RKO (cell line): ENCODE measurements around the gene DSG2.
A peak's percentile ranks its signal among the peaks of the same experiment; 100 is the strongest.
"Not testable (repeated sequence)": the region's sequence is repeated elsewhere in the genome, so short reads cannot be mapped to it uniquely, and the experiment has no call there.

Source experiments
- DNase-seq: peaks from one replicate; pipeline ENCODE4 v3.0.0-alpha.2; 2016; ENCODE audit warnings: low spot score

Gene DSG2

DNA sequence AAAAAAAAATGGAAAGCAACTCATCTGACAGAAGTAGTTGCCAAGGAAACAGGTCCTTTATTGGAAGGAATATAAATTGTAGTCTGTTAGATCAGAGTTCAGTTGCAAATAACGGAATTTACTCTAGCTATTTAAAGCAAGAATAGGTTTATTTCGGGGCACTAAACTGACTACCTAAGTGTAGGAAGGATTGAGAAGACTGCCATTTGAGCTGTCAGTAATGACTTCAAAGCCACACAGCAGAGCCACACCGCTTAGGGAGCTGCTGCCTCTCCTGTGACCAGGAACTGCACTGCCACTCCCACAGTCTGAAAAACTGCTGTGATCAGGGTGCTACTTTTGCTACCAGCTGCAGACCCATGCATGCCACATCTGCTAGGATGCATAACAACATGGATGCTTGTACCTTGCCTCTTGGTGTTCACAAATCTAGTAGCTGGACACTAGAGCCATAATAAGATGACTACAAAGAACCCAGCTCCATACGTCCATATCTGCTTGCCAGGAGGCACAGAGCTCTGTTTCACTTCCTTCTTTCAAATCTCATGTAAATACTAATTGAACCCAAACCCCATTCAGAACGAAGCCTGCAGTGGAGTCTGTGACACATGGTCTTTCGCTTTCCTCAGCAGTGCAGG is 2.2 kb downstream of the DSG2 start:
- no peak for DNase-seq

DNA sequence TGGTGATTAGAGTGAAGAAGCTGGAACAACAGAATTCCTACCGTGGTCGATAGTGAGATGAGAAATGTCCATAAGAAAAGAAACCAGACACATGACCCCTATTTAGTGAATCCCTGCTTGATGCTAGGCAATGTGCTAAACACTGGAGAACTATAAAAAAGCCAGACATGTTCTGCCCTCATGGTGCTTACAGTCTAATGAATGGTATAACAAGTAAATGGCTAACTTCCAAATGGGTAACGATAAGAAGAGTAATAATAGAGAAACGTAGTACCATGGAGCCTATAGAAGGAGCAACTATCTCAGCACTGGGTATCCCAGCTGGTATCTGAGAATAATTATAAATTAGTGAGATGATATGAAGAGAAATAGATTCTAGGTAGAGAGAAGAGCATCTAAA is 5.0 kb downstream of the DSG2 start:
- DNase-seq, result no peak

DNA sequence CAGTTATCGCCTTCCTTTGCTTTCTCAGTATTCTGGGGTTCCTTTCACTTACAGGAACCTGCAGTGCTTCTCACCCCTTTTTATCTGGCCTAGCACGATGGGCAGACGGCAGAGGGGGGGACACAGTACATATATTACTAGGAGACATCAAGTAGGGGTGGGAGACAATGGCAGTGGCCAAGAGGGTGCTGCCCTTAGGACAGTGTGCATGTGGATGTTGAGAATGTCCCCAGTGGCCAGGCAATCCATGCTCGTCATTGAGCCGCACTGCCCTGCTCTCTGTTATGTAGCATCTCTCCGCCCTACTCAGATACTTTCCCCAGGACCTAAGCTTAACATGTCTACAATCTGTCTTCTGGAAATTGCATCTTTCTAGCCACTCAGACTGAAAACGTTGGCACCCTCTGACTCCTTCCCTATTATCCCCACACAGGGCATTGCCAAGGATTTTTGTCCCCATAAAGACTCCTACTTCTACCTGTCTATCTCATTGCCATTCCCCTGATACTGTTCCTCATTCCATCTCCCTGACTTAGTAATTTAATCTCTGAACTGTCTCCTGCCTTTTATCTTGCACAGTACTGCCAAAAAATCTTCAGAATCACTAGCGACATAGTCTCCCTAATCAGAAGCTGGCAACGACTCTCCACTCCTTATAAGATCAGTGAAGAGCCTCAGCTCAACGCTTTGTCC is 6.6 kb downstream of the DSG2 start:
- DNase-seq, result no peak

DNA sequence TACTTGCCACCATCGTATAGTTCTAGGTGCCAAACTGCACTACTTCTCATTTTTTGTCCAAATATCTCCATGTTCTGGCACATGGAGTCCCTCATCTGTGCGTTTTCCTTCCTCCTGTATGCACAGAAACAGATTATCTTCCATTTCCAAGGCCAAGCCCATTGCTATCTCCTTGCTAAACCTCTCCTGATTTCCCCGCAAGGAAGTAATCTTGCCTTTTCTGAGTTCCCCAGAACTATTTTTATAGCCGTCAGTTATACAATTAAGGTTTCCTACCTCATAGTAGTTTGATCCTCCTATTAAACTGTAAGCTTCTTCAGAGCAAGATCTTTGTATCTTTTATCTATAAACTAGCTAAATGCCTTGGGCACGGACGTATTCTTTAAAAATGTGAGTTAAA is 7.2 kb downstream of the DSG2 start:
- no peak for DNase-seq

DNA sequence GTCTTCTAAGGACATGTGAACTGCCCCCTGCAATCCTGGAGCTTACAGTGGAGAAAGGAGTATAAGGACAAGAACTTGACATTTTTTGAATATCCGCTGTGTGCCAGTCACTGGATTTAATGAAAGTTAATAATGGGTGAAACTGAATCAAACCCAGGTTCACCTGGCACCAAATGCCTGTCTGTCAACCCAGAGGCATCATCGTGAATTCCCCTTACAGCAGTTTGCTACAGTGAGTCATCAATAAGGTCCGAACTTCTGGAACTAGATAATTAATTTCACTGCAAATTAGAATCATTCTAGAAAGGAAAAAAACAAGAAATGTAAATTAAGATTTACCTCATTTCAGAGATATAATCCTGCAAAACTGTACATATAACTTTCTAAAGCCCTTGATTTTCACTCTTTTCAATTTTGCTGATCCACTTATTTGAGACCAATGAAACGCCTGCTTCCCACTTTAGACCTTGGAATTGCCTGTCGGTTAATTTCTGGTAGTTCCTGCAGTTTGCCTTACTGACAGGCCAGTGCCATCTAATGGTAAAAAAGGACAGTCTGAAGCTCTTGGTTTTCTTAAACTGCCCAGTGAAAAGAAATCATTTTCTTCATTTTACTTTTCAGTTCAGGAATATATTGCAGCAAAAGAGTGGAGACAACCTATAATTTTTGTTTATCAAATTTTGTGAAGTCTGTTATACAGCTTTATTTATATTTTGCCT is 8.2 kb downstream of the DSG2 start:
- peak; percentile 31 for DNase-seq

DNA sequence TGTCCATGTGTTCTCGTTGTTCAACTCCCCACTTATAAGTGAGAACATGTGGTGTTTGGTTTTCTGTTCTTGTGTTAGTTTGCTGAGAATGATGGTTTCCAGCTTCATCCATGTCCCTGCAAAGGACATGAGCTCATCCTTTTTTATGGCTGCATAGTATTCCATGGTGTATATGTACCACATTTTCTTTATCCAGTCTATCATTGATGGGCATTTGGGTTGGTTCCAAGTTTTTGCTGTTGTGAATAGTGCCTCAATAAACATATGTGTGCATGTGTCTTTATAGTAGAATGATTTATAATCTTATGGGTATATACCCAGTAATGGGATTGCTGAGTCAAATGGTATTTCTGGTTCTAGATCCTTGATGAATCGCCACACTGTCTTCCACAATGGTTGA is 9.1 kb downstream of the DSG2 start:
- not testable (repeated sequence) for DNase-seq

DNA sequence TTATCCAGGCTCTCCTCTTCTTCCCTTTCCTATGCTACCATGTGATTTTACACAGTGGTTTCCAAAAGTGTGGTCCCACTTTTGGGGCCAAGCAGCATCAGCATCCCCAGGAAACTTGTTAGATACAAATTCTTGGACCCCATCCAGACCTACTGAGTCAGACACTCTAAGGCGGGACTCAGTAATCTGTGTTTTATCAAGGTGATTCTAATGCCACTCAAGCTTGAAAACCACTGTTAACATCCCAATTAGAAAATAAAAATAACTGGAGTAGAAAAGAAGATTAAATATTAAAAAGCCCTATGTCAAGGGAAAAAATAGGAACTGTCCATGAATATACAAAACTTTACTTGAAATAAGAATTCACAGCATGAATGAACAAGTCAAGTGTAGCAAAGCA is 10.8 kb downstream of the DSG2 start:
- peak; percentile 18 for DNase-seq

DNA sequence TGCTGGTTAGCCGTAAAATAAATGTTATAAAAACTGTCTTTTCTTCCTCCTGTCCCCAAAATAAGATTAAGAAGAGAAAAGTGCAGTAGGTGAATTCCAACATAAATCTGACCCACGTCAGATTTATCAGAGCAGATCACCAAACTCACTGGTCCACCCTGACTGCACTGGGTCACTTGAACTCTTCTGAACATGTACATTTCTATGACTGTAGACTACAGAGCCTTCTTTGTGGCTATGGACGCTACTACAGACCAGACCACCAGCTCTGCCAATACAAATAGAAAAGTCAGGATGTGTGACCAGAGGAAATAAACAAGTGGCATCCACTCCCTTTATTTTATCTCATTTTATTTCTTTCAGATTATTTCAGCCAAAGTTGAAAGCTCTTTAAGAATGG is 11.6 kb downstream of the DSG2 start:
- DNase-seq, result no peak

DNA sequence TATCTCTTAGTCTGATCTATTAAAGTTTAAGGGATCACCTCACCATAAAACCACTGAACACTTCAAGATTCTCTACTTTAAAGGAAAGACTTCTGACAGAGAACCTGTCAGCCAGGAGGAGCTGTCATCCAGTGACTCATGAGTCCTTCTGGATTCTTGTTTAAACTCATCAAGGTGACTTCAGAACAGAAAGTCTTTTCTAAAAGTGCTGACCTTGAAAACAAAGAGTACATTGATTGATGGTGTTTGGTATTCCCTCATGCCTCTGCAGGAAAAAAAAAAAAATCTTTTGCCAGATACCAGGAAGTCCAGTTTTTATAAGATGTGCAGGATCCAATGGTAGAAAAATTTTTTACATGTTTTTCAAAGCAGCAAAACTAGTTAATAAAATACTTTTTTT is 12.3 kb downstream of the DSG2 start:
- DNase-seq, result no peak

DNA sequence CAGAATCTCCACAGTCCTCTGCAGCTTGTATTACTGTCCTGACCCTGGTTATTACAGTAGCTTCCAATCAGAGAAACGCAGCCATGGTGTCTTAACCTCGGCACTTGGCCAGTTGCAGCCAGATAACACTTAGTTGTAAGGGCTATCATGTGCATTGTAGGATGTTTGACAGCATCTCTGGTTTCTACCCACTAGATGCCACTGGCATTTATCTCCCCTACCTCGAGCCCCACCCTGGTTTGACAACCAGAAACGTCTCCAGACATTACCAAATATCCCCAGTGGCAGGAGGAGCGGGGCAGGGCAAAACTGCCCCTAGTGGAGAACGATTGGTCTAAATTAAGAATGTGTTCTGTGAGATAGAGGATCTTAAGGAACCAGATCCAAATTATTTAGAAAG is 13.1 kb downstream of the DSG2 start:
- DNase-seq, result no peak

DNA sequence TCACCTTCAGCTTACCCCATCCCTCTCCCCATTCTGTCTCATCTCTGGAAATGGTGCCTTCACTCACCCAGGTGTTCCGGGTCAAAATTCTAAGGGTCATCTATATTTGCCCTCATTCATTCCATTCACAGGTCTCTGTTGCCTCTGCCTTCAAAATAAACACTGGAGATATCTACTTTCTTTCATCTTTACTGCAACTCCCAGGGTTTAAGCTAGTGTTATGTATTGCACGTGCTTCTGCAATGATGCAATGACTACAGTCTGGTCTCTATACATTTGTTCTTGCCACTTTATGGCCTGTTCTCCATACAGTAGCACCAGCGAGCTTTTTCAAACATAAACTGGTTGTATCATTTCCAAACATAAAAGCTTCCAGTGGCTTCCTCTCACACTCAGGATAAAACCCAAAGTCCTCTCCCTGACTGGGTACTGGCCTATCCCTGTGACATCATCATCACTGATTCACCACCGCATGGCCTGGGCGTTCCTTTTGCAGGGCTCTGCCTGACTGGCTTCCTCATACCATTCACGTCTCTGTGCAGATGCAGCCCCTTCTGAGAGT is 14.3 kb downstream of the DSG2 start:
- DNase-seq, result peak; percentile 53

DNA sequence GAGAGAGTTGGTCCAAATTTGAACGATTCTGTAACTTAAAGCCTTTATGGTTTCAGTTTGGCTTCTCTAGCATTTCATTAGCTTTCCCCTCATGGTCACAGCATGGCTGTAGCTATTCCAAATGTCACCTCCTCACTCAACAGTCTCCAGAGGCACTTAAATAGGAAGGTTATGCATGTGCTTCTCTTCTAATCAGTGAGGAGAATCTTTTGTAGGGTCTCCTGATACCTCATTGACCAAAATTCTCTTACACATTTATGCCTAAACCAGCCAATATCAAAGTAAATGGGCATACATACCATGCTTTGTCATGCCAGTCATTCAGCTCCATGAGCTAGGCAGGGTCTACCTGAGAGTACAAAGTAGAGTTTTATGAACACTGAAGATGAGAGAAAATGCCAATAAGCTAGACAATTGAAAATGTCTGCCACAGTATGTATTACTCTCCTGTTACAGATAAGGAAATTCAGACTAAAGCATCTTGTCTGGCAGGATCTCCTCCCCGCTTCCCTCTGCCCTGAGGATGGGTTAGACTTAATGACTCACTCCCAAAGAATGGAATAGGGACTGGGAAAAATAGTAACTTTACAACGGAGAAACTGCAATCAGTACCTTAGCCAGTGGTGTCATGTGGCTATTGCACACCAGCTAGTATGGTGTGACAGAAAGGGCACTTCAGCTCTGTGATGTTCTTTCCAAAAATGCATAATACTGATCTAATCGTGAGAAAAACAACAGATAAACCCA is 15.4 kb downstream of the DSG2 start:
- no peak for DNase-seq

DNA sequence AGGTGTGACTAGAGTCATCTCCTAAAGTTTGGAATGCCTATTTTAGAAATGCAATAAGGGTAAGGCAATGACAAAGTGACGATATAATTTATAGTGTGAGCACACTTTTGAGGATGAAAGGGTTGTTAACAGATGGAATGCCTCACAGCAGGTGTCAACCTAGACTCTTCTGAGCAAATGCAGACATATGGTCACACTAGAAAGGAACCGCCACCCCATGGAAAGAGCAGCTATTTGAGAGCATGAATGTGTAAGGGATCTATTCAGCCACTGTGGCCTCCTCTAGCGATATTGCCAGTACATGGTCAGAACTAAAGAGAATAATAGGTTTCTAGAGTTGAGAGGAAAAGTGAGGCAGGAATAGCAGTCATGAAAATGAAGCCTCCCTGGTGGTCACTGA is 18.5 kb downstream of the DSG2 start:
- DNase-seq, result no peak

DNA sequence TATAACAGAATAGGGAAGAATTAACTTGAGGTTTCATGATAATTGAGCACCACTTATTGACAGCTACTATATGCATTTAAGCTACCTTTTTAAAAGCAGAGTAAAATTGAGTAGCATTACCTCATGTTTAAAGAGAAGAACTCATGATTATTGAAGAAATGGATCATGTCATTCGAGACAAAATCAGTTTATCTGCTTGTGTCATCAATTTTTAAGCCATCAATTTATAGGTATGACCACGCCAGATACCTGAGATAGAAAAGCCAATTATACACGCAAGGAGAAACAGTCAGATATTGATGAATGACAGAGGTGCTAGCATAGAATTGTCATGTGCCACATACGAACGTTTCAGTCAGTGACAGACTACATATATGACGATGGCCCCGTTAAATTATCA is 28.4 kb downstream of the DSG2 start:
- no peak for DNase-seq

DNA sequence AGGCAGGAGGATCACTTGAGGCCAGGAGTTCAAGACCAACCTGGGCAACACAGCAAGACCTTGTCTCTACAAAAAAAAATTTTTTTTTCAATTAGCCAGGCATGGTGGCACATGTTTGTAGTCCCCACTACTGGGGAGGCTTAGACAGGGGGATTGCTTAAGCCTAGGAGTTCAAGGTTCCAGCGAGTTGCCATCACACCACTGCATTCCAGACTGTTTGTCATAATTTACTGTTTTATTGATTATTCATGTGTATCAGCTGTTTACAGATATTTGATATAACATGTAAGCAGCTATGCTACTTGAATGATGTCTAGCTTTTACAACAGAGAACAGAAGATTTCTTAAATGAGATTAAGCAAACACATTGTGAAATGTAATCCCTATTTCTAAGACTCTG is 35.3 kb downstream of the DSG2 start:
- no peak for DNase-seq

DNA sequence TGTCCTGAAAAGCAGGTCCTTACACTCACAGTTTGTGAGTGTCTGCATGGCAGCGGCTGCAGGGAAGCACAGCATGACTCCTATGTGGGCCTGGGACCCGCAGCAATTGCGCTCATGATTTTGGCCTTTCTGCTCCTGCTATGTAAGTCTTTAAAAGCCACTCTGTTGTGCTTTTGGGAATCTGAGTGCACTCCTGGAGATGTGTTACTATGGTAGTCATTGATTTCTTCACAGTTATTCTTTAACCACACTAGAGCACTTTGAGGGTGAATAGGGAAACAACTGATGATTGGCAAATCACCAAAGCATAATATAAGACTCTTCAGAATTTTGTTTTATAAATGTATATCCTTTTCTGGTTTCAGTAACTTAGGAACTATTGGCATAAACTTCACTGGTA is 40.9 kb downstream of the DSG2 start:
- no peak for DNase-seq

DNA sequence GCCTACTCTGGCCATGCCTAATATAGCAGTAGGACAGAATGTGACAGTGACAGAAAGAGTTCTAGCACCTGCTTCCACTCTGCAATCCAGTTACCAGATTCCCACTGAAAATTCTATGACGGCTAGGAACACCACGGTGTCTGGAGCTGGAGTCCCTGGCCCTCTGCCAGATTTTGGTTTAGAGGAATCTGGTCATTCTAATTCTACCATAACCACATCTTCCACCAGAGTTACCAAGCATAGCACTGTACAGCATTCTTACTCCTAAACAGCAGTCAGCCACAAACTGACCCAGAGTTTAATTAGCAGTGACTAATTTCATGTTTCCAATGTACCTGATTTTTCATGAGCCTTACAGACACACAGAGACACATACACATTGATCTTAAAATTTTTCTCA is 48.5 kb downstream of the DSG2 start:
- DNase-seq, result no peak

DNA sequence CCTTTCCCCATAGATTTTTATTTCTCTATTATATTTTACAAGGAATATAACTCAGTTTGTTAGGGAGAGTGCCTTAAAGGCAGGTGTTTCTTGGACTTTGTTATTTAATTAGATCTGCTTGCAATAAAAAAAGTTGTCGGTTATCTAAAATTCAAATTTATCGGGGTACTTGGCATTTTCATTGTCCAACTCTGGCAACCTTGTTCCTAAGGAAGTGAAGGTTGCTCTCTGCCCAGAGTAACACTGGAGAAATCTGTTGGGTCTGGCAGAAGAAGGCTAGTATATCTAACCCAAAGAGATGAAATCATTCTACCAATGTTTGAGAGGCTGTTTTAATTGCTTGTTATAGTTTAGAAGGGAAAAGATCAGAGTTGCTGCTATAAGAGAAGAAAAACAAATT is 50.9 kb downstream of the DSG2 start:
- no peak for DNase-seq

DNA sequence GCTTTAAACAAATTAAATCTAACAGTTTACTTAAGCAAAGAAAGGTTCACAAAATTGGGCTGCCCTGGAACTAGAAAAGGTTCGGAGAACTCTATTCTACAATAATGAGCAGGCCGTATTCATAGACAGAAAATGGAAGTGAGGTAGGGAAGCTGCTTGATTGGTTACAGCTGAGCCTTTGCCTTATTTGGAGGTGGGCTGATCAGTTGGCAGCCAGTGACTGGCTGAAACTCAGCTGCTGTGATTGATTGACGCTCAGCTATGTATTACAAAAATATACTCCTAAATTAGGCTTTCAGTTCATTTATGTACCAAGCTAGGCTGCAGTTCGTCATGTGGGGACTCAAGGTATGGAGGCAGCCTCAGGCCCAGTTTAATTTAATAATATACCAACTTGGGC is 51.4 kb downstream of the DSG2 start:
- no peak for DNase-seq

DNA sequence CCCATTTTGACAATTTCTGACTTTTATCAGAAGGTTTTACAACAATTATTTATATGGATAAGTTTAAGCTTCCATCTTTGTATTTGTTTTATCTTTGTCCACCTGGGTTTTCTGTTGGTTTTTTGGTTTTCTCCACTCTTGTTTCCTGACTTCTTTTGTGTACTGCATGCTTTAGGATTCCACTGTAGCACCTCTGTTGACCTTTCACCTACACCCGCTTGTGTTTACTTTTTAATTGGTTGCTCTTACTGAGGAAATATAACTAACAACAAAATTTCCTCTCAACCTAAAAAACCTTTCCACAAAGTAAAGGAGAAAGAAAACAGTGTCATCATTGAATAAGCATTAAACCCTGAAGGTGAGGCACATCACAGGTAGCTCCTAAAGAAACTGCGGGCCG is 53.9 kb downstream of the DSG2 start:
- DNase-seq, result no peak

DNA sequence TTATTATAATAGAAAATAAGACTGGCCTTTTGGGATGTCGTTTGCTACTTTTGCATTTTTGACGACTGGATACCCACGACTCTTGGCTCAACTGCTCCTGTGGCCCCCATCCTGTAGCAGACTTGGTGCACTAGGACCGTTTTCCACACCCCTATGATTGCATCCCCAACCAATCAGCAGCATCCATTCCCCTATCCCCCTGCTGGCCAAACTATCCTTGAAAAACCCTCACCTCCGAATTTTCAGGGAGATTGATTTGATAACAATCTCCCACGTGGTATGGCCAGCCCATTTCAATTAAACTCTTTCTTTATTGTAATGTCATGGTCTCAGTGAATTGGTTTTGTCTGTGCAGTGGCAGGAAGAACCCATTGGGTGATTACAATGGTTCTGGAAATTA is 55.8 kb downstream of the DSG2 start:
- DNase-seq, result no peak

DNA sequence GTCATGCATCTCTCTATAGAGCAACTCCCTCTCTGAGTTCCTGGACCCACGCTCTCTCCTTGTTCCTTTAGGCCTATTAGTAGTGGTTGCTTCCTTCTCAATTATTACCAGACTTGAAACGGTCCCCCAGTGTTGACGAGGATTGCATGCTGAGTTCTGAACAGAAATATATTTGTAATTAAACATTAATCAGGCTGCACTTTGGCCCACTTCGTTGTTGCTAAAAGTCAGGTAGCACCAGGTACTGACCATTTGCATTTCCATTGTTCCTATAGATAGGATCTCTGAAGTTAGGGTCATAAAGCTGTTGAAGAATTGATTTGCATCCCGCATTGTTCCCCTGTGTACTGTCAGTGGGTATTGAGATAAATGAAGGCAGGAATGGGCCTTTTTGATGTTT is 56.8 kb downstream of the DSG2 start:
- DNase-seq, result no peak
